Measurements from ENCODE around the gene DBNDD1. TPM values are rescaled to one million over a fixed set of nuclear protein-coding genes. Genes with fewer than 3 reads are reported as not detected.

DBNDD1 gene
- total RNA-seq, 1 experiment from 2014 or later = 64.6 TPM

DNA sequence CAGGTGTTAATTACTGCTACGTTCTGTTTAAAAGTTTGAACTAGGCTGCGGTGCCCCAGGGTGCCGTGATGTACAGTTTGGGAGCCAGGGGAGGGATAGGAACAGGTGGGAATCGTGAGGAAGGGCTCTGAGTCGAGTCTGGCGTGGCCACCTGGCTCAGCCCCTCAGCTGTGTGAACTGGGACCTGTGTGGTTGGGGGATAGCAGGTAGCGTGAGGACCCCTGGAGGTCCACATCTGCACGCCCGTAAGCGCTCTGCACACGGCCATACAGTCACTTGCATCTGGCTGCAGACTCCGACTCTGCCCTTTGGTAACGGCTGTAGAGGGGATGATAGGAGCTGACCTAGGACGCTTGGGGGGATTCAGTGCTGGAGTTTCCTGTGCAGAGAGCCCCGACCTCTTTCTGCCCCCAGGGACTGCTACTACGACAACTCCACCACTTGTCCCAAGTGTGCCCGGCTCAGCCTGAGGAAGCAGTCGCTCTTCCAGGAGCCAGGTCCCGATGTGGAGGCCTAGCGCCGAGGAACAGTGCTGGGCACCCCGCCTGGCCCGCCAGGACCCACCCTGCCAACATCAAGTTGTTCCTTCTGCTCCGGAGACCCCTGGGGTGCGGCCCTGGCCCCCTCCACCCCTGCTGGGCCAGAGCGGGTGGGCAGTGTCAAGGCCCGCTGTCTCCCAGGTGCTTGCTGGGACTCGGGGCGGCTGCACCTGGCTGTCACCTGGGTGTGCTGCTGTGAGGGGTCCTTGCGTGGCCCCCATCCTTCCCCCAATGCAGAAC, 53.6 kb downstream of the DBNDD1 start:
- no peaks in the 10 kb centered on the region for H3K27me3 Mint-ChIP-seq (ENCODE audit: insufficient read depth, unreplicated experiment)
- DNase-seq = no peak
- H3K9me3 Mint-ChIP-seq (ENCODE audit: unreplicated experiment) = no peaks in the 10 kb centered on the region
- H3K36me3 ChIP-seq (ENCODE audit: control insufficient read depth, insufficient read depth, low read length) = peaks cover 8% of the 10 kb centered on the region
- H3K4me3 Mint-ChIP-seq (ENCODE audit: unreplicated experiment) = no peak overlapping the region
- H3K4me3 ChIP-seq (ENCODE audit: low read depth, low read length) = no peak overlapping the region
- H3K27me3 ChIP-seq (replicated peaks; ENCODE audit: control insufficient read depth, insufficient read depth, low read length) = no peaks in the 10 kb centered on the region
- no peaks in the 10 kb centered on the region for H3K9me3 ChIP-seq
- H3K36me3 Mint-ChIP-seq (ENCODE audit: insufficient read depth, unreplicated experiment) = peaks cover 21% of the 10 kb centered on the region
- BruUV-seq (replicated peaks) = no TSS peak
- TF ChIP-seq, protein P1, sequence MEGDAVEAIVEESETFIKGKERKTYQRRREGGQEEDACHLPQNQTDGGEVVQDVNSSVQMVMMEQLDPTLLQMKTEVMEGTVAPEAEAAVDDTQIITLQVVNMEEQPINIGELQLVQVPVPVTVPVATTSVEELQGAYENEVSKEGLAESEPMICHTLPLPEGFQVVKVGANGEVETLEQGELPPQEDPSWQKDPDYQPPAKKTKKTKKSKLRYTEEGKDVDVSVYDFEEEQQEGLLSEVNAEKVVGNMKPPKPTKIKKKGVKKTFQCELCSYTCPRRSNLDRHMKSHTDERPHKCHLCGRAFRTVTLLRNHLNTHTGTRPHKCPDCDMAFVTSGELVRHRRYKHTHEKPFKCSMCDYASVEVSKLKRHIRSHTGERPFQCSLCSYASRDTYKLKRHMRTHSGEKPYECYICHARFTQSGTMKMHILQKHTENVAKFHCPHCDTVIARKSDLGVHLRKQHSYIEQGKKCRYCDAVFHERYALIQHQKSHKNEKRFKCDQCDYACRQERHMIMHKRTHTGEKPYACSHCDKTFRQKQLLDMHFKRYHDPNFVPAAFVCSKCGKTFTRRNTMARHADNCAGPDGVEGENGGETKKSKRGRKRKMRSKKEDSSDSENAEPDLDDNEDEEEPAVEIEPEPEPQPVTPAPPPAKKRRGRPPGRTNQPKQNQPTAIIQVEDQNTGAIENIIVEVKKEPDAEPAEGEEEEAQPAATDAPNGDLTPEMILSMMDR (IDR thresholded peaks at IDR 0.05; ENCODE audit: insufficient read depth in 1 of 2, low read depth in 1 of 2, low read length in 1 of 2, severe bottlenecking in 1 of 2, unreplicated experiment in 1 of 2) = no peak
- ChIA-PET POLR2A (interaction anchor here (0.5 kb wide), 1 partner anchor 43 kb away, joined by 9 read pairs; no protein-coding TSS in a partner anchor), CTCF (no interaction called here)
- peaks cover 7% of the 10 kb centered on the region for H3K4me1 Mint-ChIP-seq (ENCODE audit: low read depth, unreplicated experiment)
- no peak overlapping the region for H3K27ac Mint-ChIP-seq (ENCODE audit: unreplicated experiment)
- intact Hi-C loops (cut with micrococcal nuclease; ENCODE audit: unreplicated experiment) = no loop called here
- H3K4me1 ChIP-seq = no peaks in the 10 kb centered on the region; the same call in 1 of the 2 replicates

DNA sequence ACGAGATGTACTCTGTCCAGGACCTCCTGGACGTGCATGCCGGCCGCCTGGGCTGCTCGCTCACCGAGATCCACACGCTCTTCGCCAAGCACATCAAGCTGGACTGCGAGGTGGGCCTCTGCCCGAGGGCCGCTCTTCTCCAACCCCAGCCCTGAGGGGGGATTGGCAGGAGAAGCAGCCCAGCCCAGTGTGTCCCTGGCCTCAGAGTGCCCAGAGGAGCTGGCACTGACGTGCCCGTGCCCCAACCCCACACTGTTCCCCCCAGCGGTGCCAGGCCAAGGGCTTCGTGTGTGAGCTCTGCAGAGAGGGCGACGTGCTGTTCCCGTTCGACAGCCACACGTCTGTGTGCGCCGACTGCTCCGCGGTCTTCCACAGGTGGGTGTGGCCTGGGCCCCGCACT, 55.1 kb downstream of the DBNDD1 start:
- Histone ChIP-seq H3K9me3 (no peaks in the 10 kb centered on the region), H3K4me3 (ENCODE audit: low read depth, low read length) (no peak overlapping the region), H3K27me3 (replicated peaks; ENCODE audit: control insufficient read depth, insufficient read depth, low read length) (no peaks in the 10 kb centered on the region), H3K4me1 (no peaks in the 10 kb centered on the region), H3K36me3 (ENCODE audit: control insufficient read depth, insufficient read depth, low read length) (peaks cover 3% of the 10 kb centered on the region; the same call in 1 of the 2 replicates)
- H3K27me3 Mint-ChIP-seq (ENCODE audit: insufficient read depth, unreplicated experiment) = no peaks in the 10 kb centered on the region
- intact Hi-C loops (cut with micrococcal nuclease; ENCODE audit: unreplicated experiment) = no loop called here
- no peaks in the 10 kb centered on the region for H3K4me1 Mint-ChIP-seq (ENCODE audit: low read depth, unreplicated experiment)
- no TSS peak for BruUV-seq (replicated peaks)
- TF ChIP-seq, protein P1 (IDR thresholded peaks at IDR 0.05; ENCODE audit: insufficient read depth in 1 of 2, low read depth in 1 of 2, low read length in 1 of 2, severe bottlenecking in 1 of 2, unreplicated experiment in 1 of 2) = no peak
- H3K9me3 Mint-ChIP-seq (ENCODE audit: unreplicated experiment) = no peaks in the 10 kb centered on the region
- no peak overlapping the region for H3K4me3 Mint-ChIP-seq (ENCODE audit: unreplicated experiment)
- no peak for DNase-seq
- no peak overlapping the region for H3K27ac Mint-ChIP-seq (ENCODE audit: unreplicated experiment)
- peaks cover 12% of the 10 kb centered on the region for H3K36me3 Mint-ChIP-seq (ENCODE audit: insufficient read depth, unreplicated experiment)
- ChIA-PET POLR2A (no interaction called here), CTCF (no interaction called here)

DNA sequence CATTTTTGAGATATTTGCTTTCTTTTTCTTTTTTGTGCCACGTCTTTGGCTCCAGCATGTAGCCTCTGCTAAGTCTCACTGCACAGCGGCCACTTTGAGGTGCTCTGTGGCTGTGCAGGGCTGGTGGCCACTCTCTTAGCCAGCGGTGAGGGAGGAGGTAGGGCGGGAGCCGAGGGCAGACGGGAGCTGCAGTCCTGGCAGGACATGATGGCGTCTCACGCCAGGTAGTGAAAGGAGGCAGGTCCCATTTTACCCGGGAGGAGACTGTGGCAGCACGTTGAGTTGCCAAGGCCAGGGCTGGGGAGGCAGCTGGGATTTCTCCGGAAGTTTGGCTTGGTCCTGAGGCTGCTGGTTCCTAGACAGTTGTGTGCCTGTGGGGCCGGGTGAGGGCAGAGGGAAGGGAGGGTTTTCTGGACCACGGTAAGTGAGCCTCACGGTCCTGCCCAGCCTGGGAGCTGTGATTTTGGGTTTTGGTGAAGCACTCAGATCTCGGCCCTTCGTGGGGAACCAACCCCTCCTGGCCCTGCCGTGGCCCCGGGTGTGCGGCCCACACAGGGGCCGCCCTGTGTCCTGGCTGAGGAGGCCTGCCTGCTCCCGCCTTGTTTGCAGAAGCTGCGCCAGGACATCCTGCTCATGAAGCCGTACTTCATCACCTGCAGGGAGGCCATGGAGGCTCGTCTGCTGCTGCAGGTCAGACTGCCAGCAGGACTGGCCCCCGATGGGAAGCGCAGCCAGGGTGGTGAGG, 56.3 kb downstream of the DBNDD1 start:
- TF ChIP-seq, protein P1 (IDR thresholded peaks at IDR 0.05; ENCODE audit: insufficient read depth in 1 of 2, low read depth in 1 of 2, low read length in 1 of 2, severe bottlenecking in 1 of 2, unreplicated experiment in 1 of 2) = no peak
- H3K9me3 ChIP-seq = no peaks in the 10 kb centered on the region
- intact Hi-C loops (cut with micrococcal nuclease; ENCODE audit: unreplicated experiment) = no loop called here
- POLR2A ChIA-PET = no interaction called here
- Mint-ChIP-seq H3K27ac (ENCODE audit: unreplicated experiment) (no peak overlapping the region), H3K4me3 (ENCODE audit: unreplicated experiment) (no peak overlapping the region), H3K27me3 (ENCODE audit: insufficient read depth, unreplicated experiment) (no peaks in the 10 kb centered on the region), H3K9me3 (ENCODE audit: unreplicated experiment) (no peaks in the 10 kb centered on the region), H3K4me1 (ENCODE audit: low read depth, unreplicated experiment) (no peaks in the 10 kb centered on the region), H3K36me3 (ENCODE audit: insufficient read depth, unreplicated experiment) (peaks cover 13% of the 10 kb centered on the region)
- H3K4me1 ChIP-seq = no peaks in the 10 kb centered on the region
- CTCF ChIA-PET = no interaction called here
- H3K4me3 ChIP-seq (ENCODE audit: low read depth, low read length) = no peak overlapping the region
- no TSS peak for BruUV-seq (replicated peaks)
- peaks cover 5% of the 10 kb centered on the region for H3K36me3 ChIP-seq (ENCODE audit: control insufficient read depth, insufficient read depth, low read length)
- DNase-seq = no peak
- no peaks in the 10 kb centered on the region for H3K27me3 ChIP-seq (replicated peaks; ENCODE audit: control insufficient read depth, insufficient read depth, low read length)
